ENCODE results near the gene ERMP1.

Gene ERMP1

DNA sequence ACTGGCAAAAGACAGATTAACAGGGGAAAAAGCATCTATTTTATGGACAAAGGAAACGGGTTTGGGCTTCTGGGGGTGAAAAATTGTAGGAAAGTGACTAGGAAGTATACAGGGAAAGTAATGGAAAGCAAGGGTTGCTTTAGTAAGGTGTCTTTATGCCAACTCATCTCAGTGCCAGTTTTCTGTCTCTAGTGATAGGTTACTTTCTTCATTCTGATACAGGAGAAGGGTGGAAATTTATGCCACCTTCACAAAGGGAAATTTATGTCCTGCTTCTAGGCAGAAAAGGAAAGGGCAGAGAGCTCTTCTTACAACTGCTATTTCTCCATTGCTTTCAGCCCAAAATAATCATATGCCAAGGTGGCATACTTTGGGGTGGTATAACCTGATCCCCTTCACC lies 20.1 kb upstream of the ERMP1 start:
- no peak for DNase-seq (ENCODE audit: low spot score)

GRCh38 chr9:5851445-5851844 lies 18.5 kb upstream of the ERMP1 start:
- DNase-seq (ENCODE audit: low spot score): peak; percentile 60

DNA sequence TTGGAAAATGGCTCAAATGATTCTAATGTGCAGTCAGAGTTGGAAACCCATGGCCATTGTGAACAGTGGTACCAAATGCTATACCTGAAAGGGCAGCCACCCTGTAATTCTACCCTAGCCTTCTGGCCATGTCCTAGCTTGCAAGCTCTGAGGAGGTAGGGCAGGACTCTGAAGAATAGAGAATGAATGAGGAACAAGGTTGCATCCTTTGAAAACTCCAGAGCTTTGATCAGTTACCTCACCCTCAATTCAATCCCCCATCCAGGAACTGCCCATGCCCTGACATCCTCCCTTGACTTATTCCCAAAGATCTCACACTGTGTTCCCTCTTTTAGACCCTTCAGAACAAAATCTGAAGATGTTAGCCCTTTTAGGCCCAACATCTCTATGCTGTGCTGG lies 17.8 kb upstream of the ERMP1 start:
- DNase-seq (ENCODE audit: low spot score): no peak

DNA sequence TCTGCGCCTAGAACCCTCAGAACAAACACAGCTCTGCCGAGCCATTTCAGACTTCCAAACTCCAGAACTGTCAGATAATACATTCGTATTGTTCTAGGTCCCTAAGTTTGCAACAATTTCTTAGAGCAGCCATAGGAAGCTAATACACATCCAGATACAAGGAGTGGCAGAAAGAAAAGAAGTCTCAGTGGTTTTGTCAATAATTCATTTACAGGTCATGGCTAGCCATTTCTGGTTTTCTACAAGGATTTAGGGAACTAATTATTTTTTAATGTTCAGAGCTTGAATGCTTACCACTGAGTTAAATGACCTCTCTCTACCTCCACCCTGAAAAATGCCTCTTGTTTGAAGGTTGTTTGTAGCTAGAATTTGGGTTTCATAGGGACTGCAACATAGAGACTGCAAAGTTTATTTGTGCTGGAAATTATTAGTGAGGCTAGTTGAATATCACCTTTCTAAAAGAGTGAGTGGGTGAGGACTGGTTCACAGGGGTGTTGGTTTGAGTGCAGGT lies 15.5 kb upstream of the ERMP1 start:
- DNase-seq (ENCODE audit: low spot score): no peak

DNA sequence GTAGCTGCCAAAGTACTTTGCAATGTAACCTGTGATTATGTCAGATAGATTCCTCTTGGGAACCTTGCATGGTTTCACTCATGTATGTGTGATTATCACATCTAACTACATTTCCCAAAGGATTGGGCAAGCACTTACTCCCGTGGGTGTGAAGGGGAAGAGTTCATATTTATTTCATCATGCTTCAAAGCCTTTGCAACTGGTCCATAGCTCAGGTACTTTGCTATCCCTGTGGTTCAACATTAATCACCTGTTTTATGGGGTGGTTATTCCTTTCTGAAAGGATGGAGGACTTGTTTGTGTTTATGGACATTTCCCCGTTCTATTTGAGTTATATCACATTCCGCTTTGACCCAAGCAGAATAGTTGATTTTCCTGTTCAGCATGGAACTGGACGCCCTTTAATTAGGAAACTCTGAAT lies 13.6 kb upstream of the ERMP1 start:
- DNase-seq (ENCODE audit: low spot score): no peak

DNA sequence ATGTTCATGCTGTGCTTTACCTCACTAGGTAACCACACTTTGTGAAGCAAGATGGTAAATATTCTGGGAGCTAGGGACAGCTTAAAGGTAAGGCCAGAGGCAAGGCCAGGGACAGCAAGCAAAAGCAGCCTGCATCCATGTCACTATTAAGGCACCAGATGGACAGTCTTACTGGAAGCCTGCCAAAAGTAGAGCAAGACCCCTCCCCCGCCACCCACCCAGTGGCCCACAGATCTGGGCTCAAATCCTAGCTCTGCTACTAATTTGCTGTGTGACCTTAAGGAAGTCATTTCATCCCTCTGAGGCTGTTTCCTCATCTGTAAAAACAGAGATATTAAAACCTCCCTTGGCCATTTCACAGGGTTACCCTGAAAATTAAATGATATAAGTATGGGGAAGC lies 13.2 kb upstream of the ERMP1 start:
- DNase-seq (ENCODE audit: low spot score): no peak

GRCh38 chr9:5845157-5845531 lies 12.2 kb upstream of the ERMP1 start:
- no peak for DNase-seq (ENCODE audit: low spot score)

- DNase-seq (ENCODE audit: low spot score): peak; percentile 20
Observed at GRCh38 chr9:5843794-5844471, 11.0 kb upstream of the ERMP1 start.

DNA sequence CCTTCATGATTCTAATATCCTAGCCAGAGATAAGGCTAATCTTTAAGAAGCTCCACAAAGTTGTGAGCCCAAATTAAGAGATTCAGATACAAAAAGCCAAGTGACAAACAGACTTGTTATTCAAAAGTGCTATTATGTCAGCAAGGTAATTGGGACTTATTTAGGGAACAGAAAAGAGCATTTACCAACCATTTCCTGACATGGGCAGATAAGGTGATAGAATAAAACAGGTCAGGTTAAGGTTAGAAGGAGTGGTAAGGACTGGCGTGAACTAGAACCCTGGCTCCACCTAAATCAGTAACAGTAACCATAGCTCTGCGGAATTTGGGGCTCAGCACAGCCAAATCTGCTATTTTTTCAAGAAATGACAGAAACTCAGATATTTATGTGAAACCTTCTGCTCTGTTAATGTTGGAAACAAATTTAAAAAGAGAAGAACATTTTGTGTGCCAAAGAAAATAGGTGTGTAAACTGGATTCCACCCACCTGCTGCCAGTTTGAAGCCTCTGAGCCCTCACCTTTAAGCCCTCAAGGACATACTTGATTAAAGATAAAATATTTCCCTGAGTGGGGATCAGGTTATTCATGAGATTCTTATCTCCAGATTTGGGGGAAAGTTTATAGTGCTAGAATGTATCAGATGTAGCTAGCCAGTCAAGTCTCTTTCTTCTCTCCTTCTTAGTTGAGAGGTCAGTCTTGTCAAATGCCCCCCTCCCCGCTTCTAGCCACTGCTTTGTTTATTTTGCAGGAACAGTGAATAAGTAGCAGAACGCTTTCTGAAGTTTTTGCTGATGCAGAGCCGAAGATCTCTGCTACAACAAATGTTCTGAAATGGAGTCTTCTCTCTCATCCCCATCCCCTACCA lies 10.2 kb upstream of the ERMP1 start:
- no peak for DNase-seq (ENCODE audit: low spot score)

- DNase-seq (ENCODE audit: low spot score): no peak
Observed at GRCh38 chr9:5841771-5842573, 9.1 kb upstream of the ERMP1 start.

DNA sequence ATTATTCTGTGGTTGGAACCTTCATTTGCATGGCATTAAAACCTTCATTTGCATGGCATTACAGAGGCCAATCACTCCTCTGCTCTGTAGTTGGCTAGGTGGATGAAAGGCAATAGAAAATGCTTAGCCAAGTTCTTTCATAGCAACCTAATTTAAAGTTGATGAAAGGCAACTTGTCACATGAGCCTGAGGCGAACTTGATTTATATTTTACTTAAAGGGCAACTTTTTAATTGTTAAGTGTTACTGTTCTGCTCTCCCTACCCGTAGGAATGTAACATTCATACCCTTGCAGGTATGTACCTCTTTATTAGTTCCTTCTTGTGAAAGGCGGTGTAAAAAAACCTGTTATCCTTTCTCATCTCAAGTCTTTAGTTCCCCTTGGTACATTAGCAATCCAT lies 7.9 kb upstream of the ERMP1 start:
- DNase-seq (ENCODE audit: low spot score): no peak

DNA sequence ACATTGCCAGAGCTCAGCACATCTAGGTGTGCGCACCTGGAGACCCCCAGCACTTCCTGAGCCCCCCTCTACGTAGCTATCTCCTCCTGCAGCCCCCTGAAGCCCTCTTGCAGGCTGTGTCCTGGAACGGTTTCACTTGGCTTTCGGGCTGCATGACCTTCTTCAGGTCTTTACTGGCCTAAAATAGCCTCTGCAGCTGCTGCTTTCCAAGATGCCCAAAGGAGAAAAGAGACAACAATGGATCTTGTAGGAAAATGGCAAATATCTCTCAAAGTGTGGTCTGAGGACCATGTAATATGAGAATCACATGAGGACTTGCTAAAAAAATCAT lies 6.6 kb upstream of the ERMP1 start:
- DNase-seq (ENCODE audit: low spot score): no peak

DNA sequence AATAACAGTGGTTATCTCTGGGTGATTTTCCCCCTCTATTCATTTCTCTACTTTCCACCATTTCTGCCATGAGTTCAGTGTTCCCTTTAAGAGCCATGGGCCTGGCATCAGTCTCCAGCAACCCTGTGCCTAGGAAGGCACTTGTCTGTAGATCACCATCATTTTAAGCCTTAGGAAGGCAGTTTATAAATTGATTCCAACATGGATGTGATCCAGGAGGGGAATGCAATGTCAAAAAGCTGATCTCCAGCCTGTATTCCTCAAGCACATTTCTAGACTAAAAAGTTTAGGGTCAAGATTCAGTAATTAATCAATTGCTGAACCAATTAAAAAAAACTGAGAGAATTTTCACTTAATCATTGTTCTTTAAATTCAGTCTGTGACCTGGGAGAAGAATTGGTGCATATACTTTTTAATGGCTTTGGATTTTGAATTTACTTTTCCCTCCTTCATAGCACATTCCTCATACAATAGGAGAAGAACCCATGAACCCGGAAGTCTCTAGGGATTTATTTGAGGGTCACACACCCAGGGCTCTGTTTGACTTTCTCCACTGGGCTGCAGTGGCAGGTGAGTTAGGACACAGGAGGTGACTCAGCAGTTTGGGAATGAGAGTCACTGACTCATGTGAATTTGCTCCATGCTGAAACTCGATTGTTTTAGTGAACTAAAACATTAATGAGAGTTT lies 6.1 kb upstream of the ERMP1 start:
- DNase-seq (ENCODE audit: low spot score): peak; percentile 45

- DNase-seq (ENCODE audit: low spot score): no peak
Observed at GRCh38 chr9:5835808-5836207, 2.9 kb upstream of the ERMP1 start.

DNA sequence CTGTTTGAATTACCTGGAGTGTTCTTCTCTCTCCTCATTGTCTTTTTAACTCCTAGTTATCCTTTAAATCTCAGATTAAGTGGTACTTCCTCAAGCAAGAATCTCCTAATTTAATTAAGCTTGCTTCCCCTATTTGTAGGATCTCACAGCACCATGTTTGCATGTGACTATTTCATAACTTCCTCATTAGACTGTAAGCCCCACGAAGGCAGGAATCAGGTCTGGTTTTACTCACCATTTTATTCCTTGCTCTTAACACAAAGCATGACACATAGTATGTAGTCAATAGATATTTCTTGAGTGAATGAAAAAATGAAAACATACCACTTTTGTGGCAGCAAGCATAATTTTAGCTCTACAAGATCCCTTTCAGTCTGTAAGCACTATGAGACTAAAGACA lies 1.3 kb upstream of the ERMP1 start:
- DNase-seq (ENCODE audit: low spot score): no peak

DNA sequence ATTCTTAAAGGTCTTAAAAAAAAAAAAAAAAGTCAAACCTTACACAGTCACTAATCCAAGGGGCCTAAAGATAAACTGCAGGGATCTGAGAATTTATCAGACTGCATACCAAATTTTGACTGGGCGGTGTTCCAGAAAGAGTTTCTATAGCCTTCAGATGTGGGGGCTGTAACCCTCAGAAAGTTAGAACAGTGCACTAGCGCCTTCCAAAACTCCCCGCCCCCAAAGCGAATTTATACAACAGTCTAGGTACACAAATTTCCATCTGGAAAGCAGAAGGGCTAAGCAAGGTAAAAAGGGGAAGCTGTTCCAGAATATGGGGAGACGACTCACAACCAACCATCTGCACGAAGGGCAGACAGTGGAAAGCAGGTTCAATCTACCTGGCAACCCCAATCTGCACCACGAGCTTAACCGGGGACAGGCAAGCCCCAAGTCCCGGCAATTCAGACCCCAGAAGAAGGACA lies 813 bp downstream of the ERMP1 start:
- DNase-seq (ENCODE audit: low spot score): no peak

DNA sequence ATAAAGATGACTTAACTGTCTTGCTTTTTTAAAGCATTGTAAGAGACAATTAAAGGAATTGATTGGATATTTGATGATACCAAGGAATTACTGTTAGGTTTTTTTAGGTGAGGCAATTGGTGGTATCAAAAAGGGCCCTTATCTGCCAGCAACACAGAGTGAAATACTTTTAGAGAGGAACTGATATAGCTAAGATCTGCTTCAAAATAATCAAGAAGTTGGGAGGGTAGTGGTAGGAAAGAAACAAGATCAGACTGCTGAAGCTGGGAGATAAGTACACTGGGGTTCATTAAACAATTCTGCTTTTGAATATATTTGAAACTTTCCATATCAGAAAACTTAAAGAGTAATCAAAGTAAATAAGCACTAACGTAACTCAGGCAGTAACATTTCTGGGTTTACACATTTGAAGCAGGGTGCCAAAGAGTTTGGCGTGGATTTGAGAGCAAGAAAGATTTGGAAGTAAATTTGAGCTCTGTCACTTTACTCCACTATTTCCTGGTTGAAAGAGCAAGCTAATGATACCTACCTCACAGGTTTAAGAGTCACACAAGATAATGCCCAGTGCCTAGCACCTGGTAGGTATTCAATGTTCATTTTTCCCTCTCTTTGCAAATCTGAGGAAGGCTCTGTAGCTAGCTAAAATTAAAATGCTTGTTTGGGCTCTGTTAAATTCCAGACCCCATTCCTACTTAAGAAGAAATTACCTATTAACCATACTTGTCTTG lies 6.9 kb downstream of the ERMP1 start:
- no peak for DNase-seq (ENCODE audit: low spot score)

- DNase-seq (ENCODE audit: low spot score): no peak
Observed at GRCh38 chr9:5825223-5825622, 7.7 kb downstream of the ERMP1 start.

- DNase-seq (ENCODE audit: low spot score): no peak
Observed at GRCh38 chr9:5820425-5820824, 12.5 kb downstream of the ERMP1 start.

DNA sequence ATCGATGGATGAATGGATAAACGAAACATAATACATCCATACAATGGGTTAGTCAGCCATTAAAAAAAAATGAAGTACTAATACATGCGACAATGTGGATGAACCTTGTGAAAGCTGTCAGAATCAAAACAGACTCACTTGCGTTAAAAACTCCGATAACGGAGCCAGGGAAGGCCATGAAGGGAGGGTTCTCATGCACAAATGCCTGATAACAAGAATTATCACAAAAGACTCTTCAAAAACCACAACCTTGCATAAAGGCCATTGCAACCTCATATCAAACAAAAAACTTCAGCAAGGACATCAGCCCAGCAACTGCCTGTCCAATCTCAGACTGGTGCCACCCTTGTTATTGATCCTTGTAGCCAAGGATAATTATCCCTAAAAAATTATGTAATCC lies 13.7 kb downstream of the ERMP1 start:
- DNase-seq (ENCODE audit: low spot score): no peak

- DNase-seq (ENCODE audit: low spot score): no peak
Observed at GRCh38 chr9:5818424-5819142, 14.3 kb downstream of the ERMP1 start.
